ENCODE measurements around the gene PTDSS2. TPM values are rescaled to one million over a fixed set of nuclear protein-coding genes. Genes with fewer than 3 reads are reported as not detected.

PTDSS2 gene
- total and polyA plus RNA-seq, 2 of the 13 experiments (the other 11 are each of a cell fraction or from before 2014, with no cell fraction given): 21.7 to 26.4 TPM

GRCh38 chr11:447923-448731, 2.0 kb upstream of the PTDSS2 start (continued):
- no peak for TF ChIP-seq ZNF550 (CRISPR knock-in tag; IDR thresholded peaks at IDR 0.05; ENCODE audit: borderline replicate concordance)
- no peak; the same call in 1 of the 2 replicates for TF ChIP-seq RARA (CRISPR knock-in tag; IDR thresholded peaks at IDR 0.05)
- TF ChIP-seq ZFP62 (CRISPR knock-in tag; IDR thresholded peaks at IDR 0.05): no peak
- TF ChIP-seq ZFX (CRISPR knock-in tag; IDR thresholded peaks at IDR 0.05; ENCODE audit: low read depth): peak; percentile 92
- no peak for TF ChIP-seq E2F5 (CRISPR knock-in tag; conservative IDR thresholded peaks at IDR 0.05)
- no peak for TF ChIP-seq DPF2 (CRISPR knock-in tag; IDR thresholded peaks at IDR 0.05; ENCODE audit: borderline replicate concordance, low read depth)
- no peak for TF ChIP-seq PRDM4 (CRISPR knock-in tag; IDR thresholded peaks at IDR 0.05; ENCODE audit: borderline replicate concordance)
- TF ChIP-seq ZBTB20 (CRISPR knock-in tag; IDR thresholded peaks at IDR 0.05; ENCODE audit: borderline replicate concordance, low read depth): peak; percentile 57; the same call in 1 of the 2 replicates
- 0 out of 2 replicates have a peak, but pooled peaks have one; percentile 32 for TF ChIP-seq ADNP (CRISPR knock-in tag; IDR thresholded peaks at IDR 0.05)
- TF ChIP-seq HNRNPUL1 (IDR thresholded peaks at IDR 0.05; ENCODE audit: low read depth, low read length): no peak
- TF ChIP-seq ZFP36 (IDR thresholded peaks at IDR 0.05; ENCODE audit: borderline replicate concordance, low read depth, low read length, partially characterized antibody): no peak
- TF ChIP-seq RXRA (CRISPR knock-in tag; IDR thresholded peaks at IDR 0.05): peak; percentile 72; the same call in 1 of the 2 replicates
- TF ChIP-seq ARID4A (CRISPR knock-in tag; IDR thresholded peaks at IDR 0.05; ENCODE audit: borderline replicate concordance): peak; percentile 87
- TF ChIP-seq TBL1XR1 (IDR thresholded peaks at IDR 0.05; ENCODE audit: borderline replicate concordance, low read length, partially characterized antibody): peak; percentile 10
- TF ChIP-seq NCOA1 (CRISPR knock-in tag; IDR thresholded peaks at IDR 0.05): no peak
- TF ChIP-seq ZFP1 (CRISPR knock-in tag; IDR thresholded peaks at IDR 0.05): peak; percentile 63; the same call in 1 of the 2 replicates
- TF ChIP-seq ZNF781 (CRISPR knock-in tag; IDR thresholded peaks at IDR 0.05; ENCODE audit: borderline replicate concordance, not compliant biosample characterization): no peak
- TF ChIP-seq HNRNPH1 (optimal IDR thresholded peaks at IDR 0.05; ENCODE audit: low read depth, low read length): no peak
- peak; percentile 84 for TF ChIP-seq MXD3 (CRISPR knock-in tag; IDR thresholded peaks at IDR 0.05)
